ENCODE results near the gene UNC50.

The UNC50 gene

GRCh38 chr2:98565941-98566340, 42.4 kb upstream of the UNC50 start:
- Histone ChIP-seq H3K36me3 (ENCODE audit: control insufficient read depth, insufficient read depth, low read length) (peaks cover 98% of the 10 kb centered on the region), H3K4me1 (ENCODE audit: control insufficient read depth, insufficient read depth, low read length, poor library complexity, severe bottlenecking) (no peaks in the 10 kb centered on the region), H3K27ac (ENCODE audit: insufficient read depth, low read length, poor library complexity, severe bottlenecking) (no peak overlapping the region), H3K4me3 (ENCODE audit: insufficient read depth, low read depth, low read length, poor library complexity, severe bottlenecking) (no peak overlapping the region), H3K27me3 (replicated peaks; ENCODE audit: control insufficient read depth, insufficient read depth, low read length, poor library complexity, severe bottlenecking) (no peaks in the 10 kb centered on the region), H3K9me3 (ENCODE audit: control insufficient read depth, low read length) (no peaks in the 10 kb centered on the region)
- no peak for DNase-seq

- H3K27ac ChIP-seq (ENCODE audit: insufficient read depth, low read length, poor library complexity, severe bottlenecking): no peak overlapping the region
- no peaks in the 10 kb centered on the region for H3K27me3 ChIP-seq (replicated peaks; ENCODE audit: control insufficient read depth, insufficient read depth, low read length, poor library complexity, severe bottlenecking)
- H3K4me3 ChIP-seq (ENCODE audit: insufficient read depth, low read depth, low read length, poor library complexity, severe bottlenecking): no peak overlapping the region
- H3K4me1 ChIP-seq (ENCODE audit: control insufficient read depth, insufficient read depth, low read length, poor library complexity, severe bottlenecking): no peaks in the 10 kb centered on the region
- no peak for DNase-seq
- peaks cover 100% of the 10 kb centered on the region for H3K36me3 ChIP-seq (ENCODE audit: control insufficient read depth, insufficient read depth, low read length)
- no peaks in the 10 kb centered on the region for H3K9me3 ChIP-seq (ENCODE audit: control insufficient read depth, low read length)
Measured at GRCh38 chr2:98568161-98568956, 40.0 kb upstream of the UNC50 start.

GRCh38 chr2:98569197-98569793, 39.1 kb upstream of the UNC50 start:
- H3K27ac ChIP-seq (ENCODE audit: insufficient read depth, low read length, poor library complexity, severe bottlenecking): peak overlapping the region; percentile 35
- no peaks in the 10 kb centered on the region for H3K27me3 ChIP-seq (replicated peaks; ENCODE audit: control insufficient read depth, insufficient read depth, low read length, poor library complexity, severe bottlenecking)
- H3K9me3 ChIP-seq (ENCODE audit: control insufficient read depth, low read length): no peaks in the 10 kb centered on the region
- H3K36me3 ChIP-seq (ENCODE audit: control insufficient read depth, insufficient read depth, low read length): peaks cover 100% of the 10 kb centered on the region
- no peaks in the 10 kb centered on the region for H3K4me1 ChIP-seq (ENCODE audit: control insufficient read depth, insufficient read depth, low read length, poor library complexity, severe bottlenecking)
- no peak overlapping the region for H3K4me3 ChIP-seq (ENCODE audit: insufficient read depth, low read depth, low read length, poor library complexity, severe bottlenecking)
- peak; percentile 41 to 54 (median 43) for DNase-seq

- DNase-seq: no peak
- no peaks in the 10 kb centered on the region for H3K4me1 ChIP-seq (ENCODE audit: control insufficient read depth, insufficient read depth, low read length, poor library complexity, severe bottlenecking)
- H3K36me3 ChIP-seq (ENCODE audit: control insufficient read depth, insufficient read depth, low read length): peaks cover 97% of the 10 kb centered on the region
- H3K27ac ChIP-seq (ENCODE audit: insufficient read depth, low read length, poor library complexity, severe bottlenecking): no peak overlapping the region
- H3K4me3 ChIP-seq (ENCODE audit: insufficient read depth, low read depth, low read length, poor library complexity, severe bottlenecking): no peak overlapping the region
- H3K27me3 ChIP-seq (replicated peaks; ENCODE audit: control insufficient read depth, insufficient read depth, low read length, poor library complexity, severe bottlenecking): no peaks in the 10 kb centered on the region
- H3K9me3 ChIP-seq (ENCODE audit: control insufficient read depth, low read length): no peaks in the 10 kb centered on the region
Measured at GRCh38 chr2:98569915-98570314, 38.5 kb upstream of the UNC50 start.

- no peaks in the 10 kb centered on the region for H3K4me1 ChIP-seq (ENCODE audit: control insufficient read depth, insufficient read depth, low read length, poor library complexity, severe bottlenecking)
- peaks cover 97% of the 10 kb centered on the region for H3K36me3 ChIP-seq (ENCODE audit: control insufficient read depth, insufficient read depth, low read length)
- H3K27ac ChIP-seq (ENCODE audit: insufficient read depth, low read length, poor library complexity, severe bottlenecking): no peak overlapping the region
- no peaks in the 10 kb centered on the region for H3K27me3 ChIP-seq (replicated peaks; ENCODE audit: control insufficient read depth, insufficient read depth, low read length, poor library complexity, severe bottlenecking)
- DNase-seq: no peak
- H3K9me3 ChIP-seq (ENCODE audit: control insufficient read depth, low read length): no peaks in the 10 kb centered on the region
- H3K4me3 ChIP-seq (ENCODE audit: insufficient read depth, low read depth, low read length, poor library complexity, severe bottlenecking): no peak overlapping the region
Measured at GRCh38 chr2:98570356-98570755, 38.0 kb upstream of the UNC50 start.

DNA sequence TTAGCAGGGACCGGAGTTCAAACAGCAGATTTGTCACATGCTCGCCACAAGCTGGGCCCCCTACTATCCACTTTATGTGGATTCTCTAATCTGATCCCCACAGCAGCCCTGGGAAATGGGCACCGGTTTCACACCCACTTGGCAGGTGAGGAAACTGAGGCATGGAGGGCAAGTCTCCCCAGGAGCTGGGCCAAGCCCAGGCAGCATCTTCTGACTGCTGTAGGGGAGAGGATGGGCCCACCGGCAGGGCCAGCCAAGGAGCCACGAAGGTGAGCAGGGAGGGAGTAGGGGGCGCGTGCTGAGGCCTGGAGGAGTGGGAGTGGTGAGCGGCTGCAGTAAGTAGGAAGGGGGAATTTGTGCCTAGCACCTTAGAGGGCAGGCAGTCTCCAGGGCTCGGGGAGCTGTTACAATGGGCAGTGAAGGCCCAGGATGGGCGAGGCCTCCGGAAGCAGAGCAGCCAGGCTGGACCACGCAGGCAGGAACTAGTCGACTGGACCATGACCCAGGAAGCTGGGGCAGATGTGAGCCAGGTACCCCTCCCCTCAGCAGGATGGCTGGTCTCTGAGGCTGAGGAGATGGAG, 37.2 kb upstream of the UNC50 start:
- no peak for DNase-seq
- Histone ChIP-seq H3K27ac (ENCODE audit: insufficient read depth, low read length, poor library complexity, severe bottlenecking) (no peak overlapping the region), H3K36me3 (ENCODE audit: control insufficient read depth, insufficient read depth, low read length) (peaks cover 95% of the 10 kb centered on the region), H3K4me1 (ENCODE audit: control insufficient read depth, insufficient read depth, low read length, poor library complexity, severe bottlenecking) (no peaks in the 10 kb centered on the region), H3K27me3 (replicated peaks; ENCODE audit: control insufficient read depth, insufficient read depth, low read length, poor library complexity, severe bottlenecking) (no peaks in the 10 kb centered on the region), H3K4me3 (ENCODE audit: insufficient read depth, low read depth, low read length, poor library complexity, severe bottlenecking) (no peak overlapping the region), H3K9me3 (ENCODE audit: control insufficient read depth, low read length) (no peaks in the 10 kb centered on the region)

DNA sequence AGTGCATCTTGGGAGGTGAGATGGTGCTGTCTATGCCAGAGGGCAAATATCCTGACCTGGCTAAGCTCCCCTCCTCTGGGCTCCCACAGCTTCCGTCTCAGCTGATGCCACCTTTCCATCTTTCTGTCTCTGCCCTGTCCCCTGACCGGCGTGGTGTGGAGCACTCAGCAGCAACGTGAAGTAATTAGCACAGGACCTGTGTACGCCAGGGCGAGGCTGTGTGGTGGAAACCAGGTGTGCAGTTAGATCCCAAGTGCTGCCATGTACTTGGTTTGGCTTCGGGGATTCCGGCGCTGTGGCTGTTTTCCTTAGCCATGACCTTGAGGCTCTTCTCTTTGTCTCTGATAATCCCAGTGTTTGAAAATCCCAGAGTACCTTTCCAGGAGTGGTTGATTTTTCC, 36.6 kb upstream of the UNC50 start:
- Histone ChIP-seq H3K27ac (ENCODE audit: insufficient read depth, low read length, poor library complexity, severe bottlenecking) (no peak overlapping the region), H3K4me3 (ENCODE audit: insufficient read depth, low read depth, low read length, poor library complexity, severe bottlenecking) (no peak overlapping the region), H3K27me3 (replicated peaks; ENCODE audit: control insufficient read depth, insufficient read depth, low read length, poor library complexity, severe bottlenecking) (no peaks in the 10 kb centered on the region), H3K36me3 (ENCODE audit: control insufficient read depth, insufficient read depth, low read length) (peaks cover 95% of the 10 kb centered on the region), H3K4me1 (ENCODE audit: control insufficient read depth, insufficient read depth, low read length, poor library complexity, severe bottlenecking) (no peaks in the 10 kb centered on the region), H3K9me3 (ENCODE audit: control insufficient read depth, low read length) (no peaks in the 10 kb centered on the region)
- DNase-seq: no peak

GRCh38 chr2:98572211-98572610, 36.2 kb upstream of the UNC50 start:
- DNase-seq: no peak

GRCh38 chr2:98572676-98573075, 35.7 kb upstream of the UNC50 start:
- H3K27ac ChIP-seq (ENCODE audit: insufficient read depth, low read length, poor library complexity, severe bottlenecking): no peak overlapping the region
- no peaks in the 10 kb centered on the region for H3K9me3 ChIP-seq (ENCODE audit: control insufficient read depth, low read length)
- H3K36me3 ChIP-seq (ENCODE audit: control insufficient read depth, insufficient read depth, low read length): peaks cover 95% of the 10 kb centered on the region

More at GRCh38 chr2:98572211-98572610, 36.2 kb upstream of the UNC50 start:
- H3K27ac ChIP-seq (ENCODE audit: insufficient read depth, low read length, poor library complexity, severe bottlenecking): no peak overlapping the region
- no peak overlapping the region for H3K4me3 ChIP-seq (ENCODE audit: insufficient read depth, low read depth, low read length, poor library complexity, severe bottlenecking)
- H3K27me3 ChIP-seq (replicated peaks; ENCODE audit: control insufficient read depth, insufficient read depth, low read length, poor library complexity, severe bottlenecking): no peaks in the 10 kb centered on the region
- peaks cover 95% of the 10 kb centered on the region for H3K36me3 ChIP-seq (ENCODE audit: control insufficient read depth, insufficient read depth, low read length)
- no peaks in the 10 kb centered on the region for H3K9me3 ChIP-seq (ENCODE audit: control insufficient read depth, low read length)
- H3K4me1 ChIP-seq (ENCODE audit: control insufficient read depth, insufficient read depth, low read length, poor library complexity, severe bottlenecking): no peaks in the 10 kb centered on the region

DNA sequence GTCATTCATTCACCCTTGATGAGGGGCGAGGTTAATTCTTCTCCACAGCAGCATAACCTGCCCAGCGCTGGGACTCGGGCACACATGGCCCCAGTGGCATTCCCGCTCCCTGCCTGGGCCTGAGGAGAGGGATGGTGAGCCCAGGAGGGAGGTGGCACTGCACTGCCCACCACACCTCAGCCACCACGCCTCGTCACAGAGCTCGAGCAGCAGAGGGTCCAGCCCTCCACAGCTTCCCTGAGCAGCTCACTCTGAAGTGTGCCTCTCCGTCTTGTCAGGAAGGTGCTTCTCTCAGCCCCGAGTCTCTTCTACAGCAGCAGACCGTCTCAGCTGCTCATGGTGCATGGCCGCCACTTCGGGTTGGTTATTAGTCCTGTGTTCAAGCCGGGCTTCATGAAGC, 35.0 kb upstream of the UNC50 start:
- no peak for DNase-seq
- Histone ChIP-seq H3K9me3 (ENCODE audit: control insufficient read depth, low read length) (no peaks in the 10 kb centered on the region), H3K4me1 (ENCODE audit: control insufficient read depth, insufficient read depth, low read length, poor library complexity, severe bottlenecking) (no peaks in the 10 kb centered on the region)

More at GRCh38 chr2:98572676-98573075, 35.7 kb upstream of the UNC50 start:
- Histone ChIP-seq H3K4me3 (ENCODE audit: insufficient read depth, low read depth, low read length, poor library complexity, severe bottlenecking) (no peak overlapping the region), H3K4me1 (ENCODE audit: control insufficient read depth, insufficient read depth, low read length, poor library complexity, severe bottlenecking) (no peaks in the 10 kb centered on the region), H3K27me3 (replicated peaks; ENCODE audit: control insufficient read depth, insufficient read depth, low read length, poor library complexity, severe bottlenecking) (no peaks in the 10 kb centered on the region)
- DNase-seq: no peak

More for the DNA sequence above, 35.0 kb upstream of the UNC50 start:
- H3K4me3 ChIP-seq (ENCODE audit: insufficient read depth, low read depth, low read length, poor library complexity, severe bottlenecking): no peak overlapping the region
- H3K27ac ChIP-seq (ENCODE audit: insufficient read depth, low read length, poor library complexity, severe bottlenecking): no peak overlapping the region
- H3K36me3 ChIP-seq (ENCODE audit: control insufficient read depth, insufficient read depth, low read length): peaks cover 95% of the 10 kb centered on the region
- H3K27me3 ChIP-seq (replicated peaks; ENCODE audit: control insufficient read depth, insufficient read depth, low read length, poor library complexity, severe bottlenecking): no peaks in the 10 kb centered on the region

Data from effector memory CD4-positive, alpha-beta T cell (primary cell).